Brain pericyte (primary cell): Measurements from ENCODE around the gene DAPK3.
"Not testable (repeated sequence)": the region's sequence is repeated elsewhere in the genome, so short reads cannot be mapped to it uniquely, and the experiment has no call there.

ENCODE experiments used
- DNase-seq: peaks from one replicate; pipeline ENCODE4 v3.0.0-alpha.2; 2012; ENCODE audit warnings: low read depth, low spot score

Gene DAPK3

DNA sequence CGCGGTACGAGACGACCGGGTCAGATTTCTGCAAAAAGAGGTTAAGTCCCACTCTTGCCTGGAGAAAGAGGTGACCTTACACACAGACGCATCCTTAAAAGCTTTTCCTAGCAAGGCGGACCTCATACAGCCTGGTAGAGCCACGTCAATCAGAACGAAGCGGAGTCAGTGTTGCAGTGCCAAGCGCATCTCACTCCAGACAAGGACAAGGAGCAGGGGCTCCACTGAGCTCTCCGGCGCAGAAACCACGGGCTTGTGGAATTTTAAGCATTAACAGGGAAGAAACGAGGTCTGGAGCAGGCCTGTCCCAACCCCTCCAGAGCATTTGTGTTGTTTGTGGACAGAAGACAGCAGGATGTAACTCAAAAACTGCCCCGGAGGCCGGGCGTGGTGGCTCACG, 7.2 kb upstream of the DAPK3 start:
- no peak for DNase-seq

GRCh38 chr19:3977242-3978143, 6.6 kb upstream of the DAPK3 start:
- no peak for DNase-seq

DNA sequence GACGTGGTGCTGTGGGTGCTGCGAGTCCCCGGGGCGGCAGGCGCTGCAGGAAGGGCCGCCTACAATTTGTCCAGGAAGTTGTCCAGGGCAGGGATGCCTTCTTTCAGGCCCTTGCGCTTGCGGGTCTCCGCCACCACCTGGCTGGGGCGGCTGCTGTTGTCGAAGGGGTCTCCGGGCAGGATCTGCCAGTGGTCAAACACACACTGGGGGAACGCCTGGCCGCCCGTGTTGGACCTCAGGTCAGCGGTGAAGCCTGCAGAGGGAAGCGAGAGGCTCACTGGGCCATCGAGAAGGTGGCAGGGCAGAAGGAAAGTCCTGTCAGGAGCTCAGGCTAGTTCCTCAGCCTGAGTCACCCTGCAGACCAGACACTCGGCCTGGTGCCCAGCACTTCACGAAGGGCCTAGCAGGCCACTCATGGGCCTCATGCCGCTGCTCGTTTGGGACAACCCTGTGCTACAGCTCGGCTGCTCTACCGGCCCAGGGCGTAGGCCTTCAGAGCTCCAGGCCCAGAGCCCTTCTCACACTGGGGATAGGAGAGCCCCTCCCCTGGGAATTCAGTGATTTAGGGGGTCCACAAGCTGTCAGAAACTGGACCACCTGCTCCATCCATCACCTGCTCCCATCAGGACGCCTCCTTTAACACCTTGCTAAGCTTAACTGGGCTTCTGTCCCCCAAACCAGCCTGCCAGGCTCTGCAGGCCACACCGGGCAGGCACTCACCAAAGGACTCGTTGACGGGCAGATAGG, 5.8 kb upstream of the DAPK3 start:
- DNase-seq, result no peak

GRCh38 chr19:3975637-3976087, 4.8 kb upstream of the DAPK3 start:
- no peak for DNase-seq

DNA sequence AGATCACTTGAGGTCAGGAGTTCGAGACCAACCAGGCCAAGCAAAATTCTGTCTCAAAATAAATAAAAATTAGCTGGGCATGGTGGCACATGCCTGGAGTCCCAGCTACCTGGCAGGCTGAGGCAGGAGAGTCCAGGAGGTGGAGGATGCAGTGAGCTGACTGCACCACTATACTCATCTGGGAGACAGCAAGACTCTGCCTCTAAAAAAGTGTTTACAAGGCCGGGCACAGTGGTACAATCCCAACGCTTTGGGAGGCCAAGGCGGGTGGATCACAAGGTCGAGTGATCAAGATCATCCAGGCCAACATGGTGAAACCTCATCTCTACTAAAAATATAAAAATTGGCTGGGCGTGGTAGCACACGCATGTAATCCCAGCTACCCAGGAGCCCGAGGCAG, 4.2 kb upstream of the DAPK3 start:
- no peak for DNase-seq

GRCh38 chr19:3970313-3970807, 539 bp downstream of the DAPK3 start:
- no peak for DNase-seq

DNA sequence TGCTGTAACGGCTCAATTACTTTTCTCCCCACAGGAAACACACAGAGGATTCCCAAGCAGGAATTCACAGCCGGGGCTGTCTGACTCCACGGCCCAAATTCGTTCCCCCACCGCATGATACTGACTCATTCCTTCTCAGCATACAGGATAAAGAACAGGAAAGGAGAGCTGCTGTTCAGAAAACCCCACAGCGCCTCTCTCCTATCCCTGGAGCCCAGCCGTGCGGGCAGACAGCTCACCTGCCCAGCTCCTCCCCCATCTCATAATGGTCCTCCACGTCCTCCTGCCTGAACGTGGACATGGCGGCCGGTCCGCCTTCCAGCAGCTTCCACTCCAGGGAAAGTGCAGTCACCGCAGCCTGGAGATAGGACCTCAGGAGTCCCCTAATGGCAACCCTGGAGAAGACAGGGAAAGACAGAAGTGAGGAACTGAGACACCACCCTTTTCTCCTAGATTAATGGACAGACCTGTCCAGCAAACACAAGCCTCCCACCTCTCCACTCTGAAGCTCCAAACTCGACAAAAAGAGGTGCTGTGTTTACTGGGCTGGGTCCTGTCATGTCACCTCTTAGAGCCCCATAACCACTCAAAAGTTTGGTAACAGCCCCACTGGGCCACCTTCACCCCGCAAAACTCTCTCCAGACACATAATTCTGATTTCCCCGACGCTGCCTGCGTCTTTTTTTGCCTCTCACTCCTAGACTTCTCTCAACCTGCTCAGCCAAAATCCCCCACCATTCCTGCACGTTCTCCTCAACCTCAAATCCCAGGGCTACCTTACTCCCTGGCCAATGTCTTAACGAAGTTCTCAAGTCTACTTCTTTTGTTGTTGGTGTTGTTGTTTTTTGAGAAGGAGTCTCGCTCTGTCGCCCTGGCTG, 1.2 kb downstream of the DAPK3 start:
- no peak for DNase-seq

DNA sequence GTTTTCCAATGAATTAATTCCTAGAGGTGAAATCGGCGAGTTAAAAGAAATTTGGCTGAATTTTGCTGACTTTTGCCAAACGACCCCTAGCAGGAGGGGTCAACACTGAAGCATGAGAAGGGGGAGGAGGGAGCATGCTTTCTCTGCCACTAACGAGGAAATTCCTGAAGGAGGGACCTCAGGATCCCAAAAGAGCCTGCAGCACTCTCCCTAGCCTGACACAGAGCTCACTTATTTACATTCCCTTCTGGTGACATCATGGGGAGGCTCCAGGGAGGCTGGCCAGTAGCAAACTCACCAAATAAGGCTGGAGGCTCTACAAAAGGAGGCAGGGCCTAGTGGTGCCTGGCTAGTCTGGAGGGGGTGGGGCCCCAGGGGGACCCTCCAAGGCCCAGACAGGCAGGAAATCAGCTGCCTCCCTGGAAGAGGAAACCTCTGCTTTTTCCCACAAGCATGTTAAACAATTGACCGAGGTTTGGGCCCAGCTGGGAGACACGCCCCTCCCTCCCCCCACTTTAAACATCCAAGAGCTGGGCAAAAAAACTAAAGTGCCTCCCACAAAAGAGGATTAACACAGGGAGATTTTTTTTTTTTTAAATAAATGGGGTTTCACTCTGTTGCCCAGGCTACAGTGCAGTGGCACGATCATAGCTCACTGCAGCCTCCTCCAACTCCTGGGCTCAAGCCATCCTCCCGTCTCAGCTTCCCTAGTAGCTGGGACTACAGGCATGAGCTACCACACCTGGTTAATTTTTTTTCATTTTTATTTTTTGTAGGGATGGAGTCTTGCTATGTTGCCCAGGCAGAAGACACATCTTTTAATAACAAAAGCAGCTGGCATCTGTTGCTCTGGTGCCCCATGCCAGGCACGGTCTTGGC, 2.1 kb downstream of the DAPK3 start:
- peak; percentile 83 for DNase-seq

DNA sequence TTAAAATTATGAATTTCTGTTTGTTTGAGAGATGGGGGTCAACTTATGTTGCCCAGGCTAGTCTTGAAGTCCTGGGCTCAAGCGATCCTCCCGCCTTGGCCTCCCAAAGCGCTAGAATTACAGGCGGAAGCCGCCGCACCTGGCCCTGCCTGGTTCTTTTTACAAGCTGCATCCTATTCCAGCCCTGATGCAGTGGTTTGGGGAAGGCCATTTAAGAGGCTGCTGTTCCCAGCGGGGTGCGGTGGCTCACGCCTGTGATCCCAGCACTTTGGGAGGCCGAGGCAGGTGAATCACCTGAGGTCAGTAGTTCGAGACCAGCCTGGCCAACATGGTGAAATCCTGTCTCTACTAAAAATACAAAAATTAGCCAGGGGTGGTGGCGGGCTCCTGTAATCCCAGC, 2.9 kb downstream of the DAPK3 start:
- DNase-seq, result not testable (repeated sequence)

GRCh38 chr19:3966051-3967017, 4.6 kb downstream of the DAPK3 start:
- no peak for DNase-seq

GRCh38 chr19:3964256-3965194, 6.4 kb downstream of the DAPK3 start:
- no peak for DNase-seq

DNA sequence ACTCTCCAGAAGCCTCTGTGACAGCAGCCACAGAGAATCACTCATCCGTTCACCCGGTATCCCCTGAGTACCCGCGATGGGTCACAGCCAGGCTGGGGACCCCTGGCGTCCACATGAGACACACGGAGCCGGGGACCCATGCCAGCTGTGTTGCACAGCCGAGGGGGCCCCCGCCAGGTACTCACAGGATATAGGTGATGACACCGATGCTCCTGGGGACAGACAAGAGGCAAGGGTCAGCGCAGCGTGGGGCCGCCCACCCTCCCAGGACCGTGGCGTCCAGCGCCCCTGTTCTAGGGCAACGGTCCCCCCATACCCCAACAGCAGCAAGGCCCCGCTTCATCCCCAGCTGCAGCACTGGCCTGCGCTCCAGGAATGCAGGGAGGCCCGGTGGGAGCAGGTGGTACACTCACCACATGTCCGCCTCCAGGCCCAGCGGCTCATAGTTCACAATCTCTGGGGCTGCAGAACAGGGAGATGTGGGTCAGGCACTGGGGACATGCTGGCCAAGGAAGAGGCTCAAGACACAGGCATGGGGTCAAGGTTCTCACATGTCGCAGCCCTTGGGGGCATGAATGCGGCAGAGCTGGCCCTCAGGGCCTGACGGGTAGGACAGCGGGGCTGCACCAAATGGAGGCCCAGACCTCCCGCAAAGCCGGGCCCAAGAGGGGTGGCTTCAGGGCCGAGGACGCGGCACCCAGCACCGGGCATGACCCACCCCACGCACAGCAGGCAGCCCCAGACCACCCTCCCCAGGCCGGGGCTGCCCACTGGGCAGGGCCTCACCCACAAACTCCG, 7.2 kb downstream of the DAPK3 start:
- DNase-seq, result no peak

- DNase-seq, result no peak
Measured at GRCh38 chr19:3961007-3961406, 9.9 kb downstream of the DAPK3 start.

GRCh38 chr19:3959766-3960131, 11.2 kb downstream of the DAPK3 start:
- no peak for DNase-seq

DNA sequence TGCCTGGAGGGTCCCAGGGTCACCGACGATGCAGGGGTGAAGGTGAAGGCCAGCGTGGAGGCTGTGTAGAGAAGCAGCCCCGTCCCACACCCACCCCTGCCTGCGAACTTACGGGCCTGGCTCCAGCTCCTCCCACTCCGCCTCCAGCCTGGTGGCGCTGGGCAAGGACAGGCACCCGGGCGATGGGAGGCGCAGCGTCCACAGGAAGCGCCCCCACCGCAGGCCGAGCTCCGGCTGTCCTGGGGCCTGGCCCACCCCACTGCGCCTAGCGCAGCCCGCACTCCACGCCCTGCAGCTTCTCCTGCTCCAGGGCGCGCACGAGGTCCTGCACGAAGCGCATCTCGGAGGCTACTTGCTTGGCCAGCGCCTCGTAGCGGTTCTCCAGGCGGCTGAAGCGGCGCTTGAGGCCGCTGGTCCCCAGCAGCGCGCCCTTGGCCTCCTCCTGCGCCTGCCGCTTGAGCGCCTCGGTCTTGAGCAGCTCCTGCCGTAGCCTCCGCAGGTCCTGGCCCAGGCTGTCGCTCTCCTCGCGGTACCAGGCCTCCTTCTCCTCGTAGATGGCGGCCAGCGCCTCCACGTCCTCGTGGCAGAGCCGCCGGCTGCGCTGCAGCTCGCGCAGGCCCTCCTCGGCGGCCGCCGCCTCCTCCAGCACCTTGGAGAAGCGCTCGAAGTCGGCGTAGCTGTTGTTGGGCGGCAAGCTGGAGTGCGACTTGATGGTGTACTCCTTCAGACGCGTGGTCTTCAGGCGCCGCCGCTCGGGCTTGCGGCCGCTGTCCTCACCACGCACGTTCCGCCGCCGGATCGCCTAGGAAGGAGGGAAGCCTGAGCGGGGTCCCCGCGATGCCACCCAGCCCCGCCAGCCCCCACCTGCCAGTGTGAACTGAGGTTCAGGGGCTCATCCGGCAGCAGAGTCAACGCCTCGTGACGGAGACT, 11.8 kb downstream of the DAPK3 start:
- DNase-seq, result no peak

DNA sequence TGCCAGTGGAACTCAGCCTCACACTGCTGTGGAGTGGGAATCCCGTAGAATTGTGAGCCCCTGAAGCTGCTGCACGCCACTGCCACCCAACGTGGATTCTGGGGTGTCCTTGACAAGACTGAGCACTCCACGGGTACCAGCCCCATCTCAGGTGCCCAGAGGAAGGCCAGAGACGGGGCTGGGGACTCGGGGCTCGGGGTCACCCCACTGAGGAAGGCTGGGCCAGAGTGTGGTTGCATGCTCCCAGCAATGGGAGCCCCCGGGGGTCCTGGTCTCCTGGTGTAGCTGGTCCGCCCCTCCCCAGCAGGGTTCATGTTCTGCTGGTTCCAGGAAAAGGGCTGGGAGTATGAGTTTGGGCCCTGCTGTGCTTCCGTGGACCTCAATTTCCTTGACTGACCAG, 15.2 kb downstream of the DAPK3 start:
- DNase-seq, result no peak
